ENCODE data around the gene MAP3K5. TPM values are rescaled to one million over a fixed set of nuclear protein-coding genes. Genes with fewer than 3 reads are reported as not detected.

MAP3K5 gene
- total RNA-seq, 1 donor from 2014 or later = 24.4 TPM

- H3K4me3 Mint-ChIP-seq = no peak overlapping the region
- H3K27ac Mint-ChIP-seq = no peak overlapping the region
- intact Hi-C loops (cut with micrococcal nuclease) = no loop called here
- no peaks in the 10 kb centered on the region for H3K9me3 Mint-ChIP-seq
- ChIA-PET POLR2A (interaction anchor here (0.6 kb wide), 1 partner anchor 38 kb away, joined by 3 read pairs; no protein-coding TSS in a partner anchor), CTCF (no interaction called here)
- DNase-seq = no peak
- TF ChIP-seq, protein P1, sequence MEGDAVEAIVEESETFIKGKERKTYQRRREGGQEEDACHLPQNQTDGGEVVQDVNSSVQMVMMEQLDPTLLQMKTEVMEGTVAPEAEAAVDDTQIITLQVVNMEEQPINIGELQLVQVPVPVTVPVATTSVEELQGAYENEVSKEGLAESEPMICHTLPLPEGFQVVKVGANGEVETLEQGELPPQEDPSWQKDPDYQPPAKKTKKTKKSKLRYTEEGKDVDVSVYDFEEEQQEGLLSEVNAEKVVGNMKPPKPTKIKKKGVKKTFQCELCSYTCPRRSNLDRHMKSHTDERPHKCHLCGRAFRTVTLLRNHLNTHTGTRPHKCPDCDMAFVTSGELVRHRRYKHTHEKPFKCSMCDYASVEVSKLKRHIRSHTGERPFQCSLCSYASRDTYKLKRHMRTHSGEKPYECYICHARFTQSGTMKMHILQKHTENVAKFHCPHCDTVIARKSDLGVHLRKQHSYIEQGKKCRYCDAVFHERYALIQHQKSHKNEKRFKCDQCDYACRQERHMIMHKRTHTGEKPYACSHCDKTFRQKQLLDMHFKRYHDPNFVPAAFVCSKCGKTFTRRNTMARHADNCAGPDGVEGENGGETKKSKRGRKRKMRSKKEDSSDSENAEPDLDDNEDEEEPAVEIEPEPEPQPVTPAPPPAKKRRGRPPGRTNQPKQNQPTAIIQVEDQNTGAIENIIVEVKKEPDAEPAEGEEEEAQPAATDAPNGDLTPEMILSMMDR (IDR thresholded peaks at IDR 0.05) = no peak
- H3K27me3 Mint-ChIP-seq = no peaks in the 10 kb centered on the region
- H3K4me1 Mint-ChIP-seq = peaks cover 61% of the 10 kb centered on the region
- H3K36me3 Mint-ChIP-seq (ENCODE audit: low read depth) = no peaks in the 10 kb centered on the region
- no peak for ATAC-seq (ENCODE audit: low read depth)
These were observed 42.8 kb downstream of the MAP3K5 start for GRCh38 chr6:136749359-136749997.

GRCh38 chr6:136747507-136747906, 44.8 kb downstream of the MAP3K5 start:
- Mint-ChIP-seq H3K27ac (no peak overlapping the region), H3K27me3 (no peaks in the 10 kb centered on the region), H3K4me3 (no peak overlapping the region), H3K9me3 (no peaks in the 10 kb centered on the region), H3K4me1 (peaks cover 55% of the 10 kb centered on the region), H3K36me3 (ENCODE audit: low read depth) (no peaks in the 10 kb centered on the region)
- POLR2A ChIA-PET = no interaction called here
- intact Hi-C loops (cut with micrococcal nuclease) = no loop called here
- DNase-seq = no peak
- TF ChIP-seq, protein P1 (IDR thresholded peaks at IDR 0.05) = no peak
- CTCF ChIA-PET = no interaction called here
- ATAC-seq (ENCODE audit: low read depth) = no peak

DNA sequence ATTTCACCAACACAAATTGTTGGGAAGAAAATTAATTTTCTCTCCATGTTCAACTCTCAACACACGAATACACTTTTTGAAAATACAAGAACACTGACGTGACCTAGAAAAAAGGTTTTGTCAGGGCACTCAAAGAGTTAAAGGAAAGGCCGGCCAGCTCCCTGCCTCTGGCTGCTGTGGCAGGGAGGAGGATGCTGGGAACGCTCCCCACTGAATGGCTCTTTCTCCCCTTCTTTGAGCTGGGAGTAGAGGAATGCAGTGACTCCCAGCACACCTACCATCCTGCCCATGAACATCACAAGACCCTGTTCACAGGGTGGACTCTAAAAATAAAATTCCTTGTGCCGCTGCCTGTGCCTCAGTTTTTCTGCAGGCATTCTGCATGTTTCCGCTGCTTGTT, 47.0 kb downstream of the MAP3K5 start:
- intact Hi-C loops (cut with micrococcal nuclease) = no loop called here
- Mint-ChIP-seq H3K27ac (no peak overlapping the region), H3K4me1 (peaks cover 41% of the 10 kb centered on the region), H3K9me3 (no peaks in the 10 kb centered on the region), H3K4me3 (no peak overlapping the region), H3K27me3 (no peaks in the 10 kb centered on the region), H3K36me3 (ENCODE audit: low read depth) (peaks cover 2% of the 10 kb centered on the region)
- ChIA-PET CTCF (interaction anchor here (1.1 kb wide), 1 partner anchor 47 kb away, joined by 6 read pairs; the partner anchor contains the start of gene MAP3K5), POLR2A (interaction anchor here (1.6 kb wide), 1 partner anchor 47 kb away, joined by 5 read pairs; the partner anchor contains the start of gene MAP3K5)
- ATAC-seq (ENCODE audit: low read depth) (no peak), DNase-seq (no peak)
- TF ChIP-seq, protein P1 (IDR thresholded peaks at IDR 0.05) = no peak

GRCh38 chr6:136744889-136745288, 47.4 kb downstream of the MAP3K5 start:
- no peak for ATAC-seq (ENCODE audit: low read depth)
- intact Hi-C loops (cut with micrococcal nuclease) = no loop called here
- H3K4me1 Mint-ChIP-seq = peaks cover 39% of the 10 kb centered on the region
- peaks cover 2% of the 10 kb centered on the region for H3K36me3 Mint-ChIP-seq (ENCODE audit: low read depth)
- no peak overlapping the region for H3K4me3 Mint-ChIP-seq
- no peak for DNase-seq
- no peaks in the 10 kb centered on the region for H3K9me3 Mint-ChIP-seq
- CTCF ChIA-PET = no interaction called here
- H3K27ac Mint-ChIP-seq = no peak overlapping the region
- H3K27me3 Mint-ChIP-seq = no peaks in the 10 kb centered on the region
- TF ChIP-seq, protein P1 (IDR thresholded peaks at IDR 0.05) = no peak
- POLR2A ChIA-PET = interaction anchor here (0.8 to 1.1 kb wide), 2 partner anchors 14 to 47 kb away, joined by 3 read pairs; partner anchors contain the start of gene MAP3K5

- Mint-ChIP-seq H3K4me1 (peaks cover 40% of the 10 kb centered on the region), H3K9me3 (no peaks in the 10 kb centered on the region), H3K27ac (no peak overlapping the region), H3K4me3 (no peak overlapping the region), H3K36me3 (ENCODE audit: low read depth) (peaks cover 2% of the 10 kb centered on the region), H3K27me3 (no peaks in the 10 kb centered on the region)
- TF ChIP-seq, protein P1 (IDR thresholded peaks at IDR 0.05) = no peak
- no peak for ATAC-seq (ENCODE audit: low read depth)
- CTCF ChIA-PET = interaction anchor here (5.1 kb wide), 1 partner anchor 49 kb away, joined by 57 read pairs; the partner anchor contains the start of gene MAP3K5
- POLR2A ChIA-PET = no interaction called here
- DNase-seq = no peak
- intact Hi-C loops (cut with micrococcal nuclease) = no loop called here
These were observed 50.2 kb downstream of the MAP3K5 start for GRCh38 chr6:136742125-136742524.
